GM12878 (cell line): ENCODE results near the gene HSD17B1. TPM values are rescaled to one million over a fixed set of nuclear protein-coding genes. Genes with fewer than 3 reads are reported as not detected.

Experiments used
- ATAC-seq: fragments of 200-7000 bp; cut with Tn5 transposase; 3 replicates; pipeline ENCODE4 v1.9.1; 2020; ENCODE audit warnings: mild to moderate bottlenecking, moderate library complexity
- BruUV-seq: library from RNA; stranded (reverse); fragments of 400-500 nt; replicated peaks from 2 replicates; lab custom pipeline; 2021; lab: Mats Ljungman, UMichigan
- CTCF ChIA-PET: fragments of 300-600 bp; sonication (Branson Sonifier 250); formaldehyde crosslinking; extraction: SDS; loops from one replicate; lab custom pipeline; 2021; ENCODE audit warnings: inconsistent platforms; lab: Yijun Ruan, JAX
- POLR2A ChIA-PET: fragments of 350-600 bp; formaldehyde crosslinking; extraction: SDS; loops from one replicate; lab custom pipeline; 2021; ENCODE audit warnings: inconsistent platforms; lab: Charles Lee
- RAD21 ChIA-PET: fragments of 300-600 bp; sonication (Branson Sonifier 250); formaldehyde crosslinking; loops from one replicate; lab custom pipeline; 2023; ENCODE audit warnings: antibody characterized with exemption; ENCODE audit not compliant: unreplicated experiment; lab: Charles Lee
- SMC1A ChIA-PET: fragments of 300-600 bp; sonication (Branson Sonifier 250); formaldehyde crosslinking; loops from one replicate; lab custom pipeline; 2023; ENCODE audit not compliant: unreplicated experiment, uncharacterized antibody; lab: Charles Lee
- DNase-seq: peaks from one replicate; pipeline ENCODE4 v3.0.0-alpha.2; 2011; ENCODE audit warnings: low read depth, low spot score
- FAIRE-seq: peaks from 3 replicates; lab custom pipeline; 2011; peaks lifted over from hg19 to GRCh38; lab: Jason Lieb, UNC
- H2AFZ ChIP-seq: 2 replicates; pipeline ENCODE4 v1.6.0; 2011; ENCODE audit warnings: low read depth, low read length, control low read depth; ENCODE audit not compliant: control insufficient read depth
- H3K27ac ChIP-seq: 2 replicates; pipeline ENCODE4 v1.5.1; 2011; ENCODE audit warnings: control low read depth; ENCODE audit not compliant: control insufficient read depth, insufficient read depth
- H3K27me3 ChIP-seq, 2 experiments: replicated peaks in 1 of 2; 2 replicates each; pipeline versions ENCODE4 v1.6.0 to v1.6.1; 2011; ENCODE audit warnings: low read length in 1 of 2; ENCODE audit not compliant: control insufficient read depth in 2 of 2, insufficient read depth in 2 of 2
- H3K36me3 ChIP-seq, 2 experiments: 2 replicates each; pipeline ENCODE4 v1.5.1; 2011; ENCODE audit warnings: low read length in 1 of 2; ENCODE audit not compliant: control insufficient read depth in 2 of 2, insufficient read depth in 2 of 2
- H3K4me1 ChIP-seq: 2 replicates; pipeline ENCODE4 v1.6.1; 2011; ENCODE audit warnings: mild to moderate bottlenecking, low read length, moderate library complexity, mixed read lengths; ENCODE audit not compliant: control insufficient read depth, insufficient read depth
- H3K4me2 ChIP-seq: 2 replicates; pipeline ENCODE4 v1.6.0; 2011; ENCODE audit warnings: control low read depth; ENCODE audit not compliant: control insufficient read depth, insufficient read depth
- H3K4me3 ChIP-seq: fragments of 200-600 bp; sonication (generic); 2 replicates; pipeline ENCODE4 v1.5.1; 2016
- H3K79me2 ChIP-seq: 2 replicates; pipeline ENCODE4 v1.6.0; 2011; ENCODE audit warnings: low read length; ENCODE audit not compliant: control insufficient read depth, insufficient read depth
- H3K9ac ChIP-seq: 2 replicates; pipeline ENCODE4 v1.8.0; 2011; ENCODE audit warnings: low read length, control low read depth, mixed read lengths; ENCODE audit not compliant: control insufficient read depth, insufficient read depth
- H3K9me3 ChIP-seq: replicated peaks from 3 replicates; pipeline ENCODE4 v1.5.1; 2011; ENCODE audit warnings: mild to moderate bottlenecking, low read length; ENCODE audit not compliant: control insufficient read depth, insufficient read depth
- H4K20me1 ChIP-seq: 2 replicates; pipeline ENCODE4 v1.6.0; 2011; ENCODE audit not compliant: control insufficient read depth, insufficient read depth
- CHD2 ChIP-seq: IDR thresholded peaks from 2 replicates; pipeline ENCODE4 v1.6.1; 2011; ENCODE audit warnings: low read depth, low read length, improper control_type of control experiment, borderline replicate concordance
- FOXM1 ChIP-seq: IDR thresholded peaks from 2 replicates; pipeline ENCODE4 v1.6.1; 2012; ENCODE audit warnings: low read depth, mild to moderate bottlenecking, inconsistent platforms, low read length, moderate library complexity
- HDAC6 ChIP-seq: fragments of 200-600 bp; sonication (generic); IDR thresholded peaks from one replicate; pipeline ENCODE4 v1.8.0; 2017; ENCODE audit warnings: antibody characterized with exemption; ENCODE audit not compliant: unreplicated experiment
- IKZF1 ChIP-seq: fragments of 450-650 bp; conservative IDR thresholded peaks from 2 replicates; pipeline ENCODE4 v1.6.1; 2017; ENCODE audit warnings: antibody characterized with exemption, mild to moderate bottlenecking
- KLF5 ChIP-seq: fragments of 450-650 bp; IDR thresholded peaks from 2 replicates; pipeline ENCODE4 v1.6.1; 2014; ENCODE audit warnings: mild to moderate bottlenecking; ENCODE audit not compliant: partially characterized antibody
- NR2C1 ChIP-seq: fragments of 450-650 bp; IDR thresholded peaks from 2 replicates; pipeline ENCODE4 v1.6.1; 2017; ENCODE audit warnings: antibody characterized with exemption, mild to moderate bottlenecking, moderate library complexity
- SP1 ChIP-seq: IDR thresholded peaks from one replicate; pipeline ENCODE4 v1.6.1; 2011; ENCODE audit warnings: low read depth, low read length
- SREBF1 ChIP-seq: IDR thresholded peaks from 2 replicates; pipeline ENCODE4 v1.6.1; 2012; ENCODE audit warnings: mild to moderate bottlenecking, low read length
- TCF7 ChIP-seq: IDR thresholded peaks from 2 replicates; pipeline ENCODE4 v1.6.1; 2014; ENCODE audit warnings: antibody characterized with exemption, borderline replicate concordance
- ZNF384 ChIP-seq: IDR thresholded peaks from 2 replicates; pipeline ENCODE4 v1.6.1; 2012; ENCODE audit warnings: low read depth, mild to moderate bottlenecking, low read length, improper control_type of control experiment, borderline replicate concordance
- ZNF622 ChIP-seq: fragments of 450-650 bp; IDR thresholded peaks from 2 replicates; pipeline ENCODE4 v1.6.1; 2017; ENCODE audit warnings: mild to moderate bottlenecking, inconsistent platforms
- WGBS: methylation state at CpG from one replicate; pipeline ENCODE4 v1.1.6; 2016; ENCODE audit warnings: low lambda C conversion rate; ENCODE audit not compliant: insufficient replicate concordance, insufficient coverage; ENCODE audit errors: missing lambda C conversion rate; 5-methylcytosine and 5-hydroxymethylcytosine counted together
- in situ Hi-C: fragments of 300-500 bp; cut with MboI; formaldehyde crosslinking; loops from 9 replicates; pipeline ENCODE4 v1.14.3; 2018; ENCODE audit warnings: mixed read lengths
- intact Hi-C: fragments of 100-400 bp; cut with micrococcal nuclease; formaldehyde crosslinking; loops from one replicate; pipeline ENCODE4 v1.14.2; 2022; ENCODE audit not compliant: unreplicated experiment
- polyA plus RNA-seq, 11 experiments: library from polyadenylated mRNA; depleted of rRNA in 4 of 11; unstranded in 6 of 11; stranded (reverse) in 5 of 11; fragments of >200 nt; fragmentation: Nextera tagmentation in 4 of 11; fragmentation: Illumina TruSeq in 1 of 11; extraction: Ambion mirVana in 4 of 11; extraction: Trizol in 1 of 11; gene quantifications; 1 replicate in 1 of 11; 2 replicates in 10 of 11; pipeline versions ENCODE4 v1.2.1 to v1.2.3, GENCODE V29; 2011 to 2016; ENCODE audit warnings: inconsistent platforms in 2 of 11, missing spikeins in 2 of 11, low read depth in 1 of 11
- total RNA-seq, 4 experiments: library from RNA; depleted of rRNA in 3 of 4; stranded (reverse); fragments of >200 nt in 3 of 4; fragmentation: Illumina TruSeq in 1 of 4; extraction: Trizol in 1 of 4; gene quantifications; 2 replicates each; pipeline versions ENCODE4 v1.2.1 to v1.2.3, GENCODE V29; 2013 to 2021

Gene HSD17B1
- total and polyA plus RNA-seq, 10 of the 15 experiments (the other 5 are each of a cell fraction or from before 2014, with no cell fraction given) = 0.15 to 1.1 (median 0.42) TPM

DNA sequence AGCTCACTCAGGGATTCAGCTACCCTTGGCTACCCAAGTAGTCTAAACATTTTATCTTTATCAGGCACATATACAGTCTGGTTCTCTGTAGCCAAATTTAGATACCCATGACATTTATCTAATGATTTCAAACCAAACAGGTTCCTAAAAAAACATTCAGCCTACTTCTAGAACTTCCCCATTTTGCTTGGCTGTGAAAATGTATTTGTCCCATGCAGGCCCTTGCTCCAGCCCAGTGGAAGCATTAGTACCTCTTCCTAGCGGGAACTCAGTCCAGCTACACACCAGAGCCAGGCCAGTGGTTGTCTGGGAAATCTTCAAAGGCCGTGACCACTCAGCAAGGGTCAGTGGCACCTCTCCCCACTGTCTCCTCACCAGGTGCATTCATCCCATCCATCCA lies 42.9 kb upstream of the HSD17B1 start:
- peaks cover 9% of the 10 kb centered on the region for H3K4me1 ChIP-seq
- FAIRE-seq (no peak), DNase-seq (no peak), ATAC-seq (no peak)
- intact Hi-C loops = no loop called here
- H3K4me2 ChIP-seq = no peak overlapping the region
- WGBS = 100% methylated on average over 2 of the region's 2 CpGs
- no peak overlapping the region for H3K9ac ChIP-seq
- no peak overlapping the region for H3K27ac ChIP-seq
- in situ Hi-C loops = no loop called here
- ChIA-PET RAD21 (no interaction called here), CTCF (interaction anchor here (0.6 to 1.5 kb wide), 3 partner anchors 12 to 81 kb away, joined by 3 to 6 read pairs (median 3); no protein-coding TSS in a partner anchor), SMC1A (interaction anchor here (0.6 to 1.5 kb wide), 2 partner anchors 23 to 84 kb away, joined by 3 read pairs; no protein-coding TSS in a partner anchor), POLR2A (no interaction called here)
- no peak overlapping the region for H2AFZ ChIP-seq
- no TSS peak for BruUV-seq
- no peaks in the 10 kb centered on the region for H4K20me1 ChIP-seq
- no peak overlapping the region for H3K4me3 ChIP-seq
- no peaks in the 10 kb centered on the region for H3K9me3 ChIP-seq
- H3K79me2 ChIP-seq = no peaks in the 10 kb centered on the region
- TF ChIP-seq CHD2 = no peak
- TF ChIP-seq SP1 = no peak
- no peak for TF ChIP-seq TCF7
- TF ChIP-seq SREBF1 = no peak
- TF ChIP-seq HDAC6 = no peak
- TF ChIP-seq FOXM1 = no peak
- no peak for TF ChIP-seq KLF5
- TF ChIP-seq IKZF1 = no peak
- TF ChIP-seq ZNF384 = no peak
- no peak for TF ChIP-seq ZNF622
- TF ChIP-seq NR2C1 = no peak
- peaks cover 16 to 22% of the 10 kb centered on the region in 2 experiments; a peak in 3 of 4 replicates for H3K36me3 ChIP-seq
- H3K27me3 ChIP-seq = no peaks in the 10 kb centered on the region
